Measurements from ENCODE around the gene TMEM176A. TPM values are rescaled to one million over a fixed set of nuclear protein-coding genes. Genes with fewer than 3 reads are reported as not detected.
"Not testable (repeated sequence)": the region's sequence is repeated elsewhere in the genome, so short reads cannot be mapped to it uniquely, and the experiment has no call there.

Gene TMEM176A, protein sequence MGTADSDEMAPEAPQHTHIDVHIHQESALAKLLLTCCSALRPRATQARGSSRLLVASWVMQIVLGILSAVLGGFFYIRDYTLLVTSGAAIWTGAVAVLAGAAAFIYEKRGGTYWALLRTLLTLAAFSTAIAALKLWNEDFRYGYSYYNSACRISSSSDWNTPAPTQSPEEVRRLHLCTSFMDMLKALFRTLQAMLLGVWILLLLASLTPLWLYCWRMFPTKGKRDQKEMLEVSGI
- 21.5 TPM for polyA plus RNA-seq (ENCODE audit: insufficient read length)

DNA sequence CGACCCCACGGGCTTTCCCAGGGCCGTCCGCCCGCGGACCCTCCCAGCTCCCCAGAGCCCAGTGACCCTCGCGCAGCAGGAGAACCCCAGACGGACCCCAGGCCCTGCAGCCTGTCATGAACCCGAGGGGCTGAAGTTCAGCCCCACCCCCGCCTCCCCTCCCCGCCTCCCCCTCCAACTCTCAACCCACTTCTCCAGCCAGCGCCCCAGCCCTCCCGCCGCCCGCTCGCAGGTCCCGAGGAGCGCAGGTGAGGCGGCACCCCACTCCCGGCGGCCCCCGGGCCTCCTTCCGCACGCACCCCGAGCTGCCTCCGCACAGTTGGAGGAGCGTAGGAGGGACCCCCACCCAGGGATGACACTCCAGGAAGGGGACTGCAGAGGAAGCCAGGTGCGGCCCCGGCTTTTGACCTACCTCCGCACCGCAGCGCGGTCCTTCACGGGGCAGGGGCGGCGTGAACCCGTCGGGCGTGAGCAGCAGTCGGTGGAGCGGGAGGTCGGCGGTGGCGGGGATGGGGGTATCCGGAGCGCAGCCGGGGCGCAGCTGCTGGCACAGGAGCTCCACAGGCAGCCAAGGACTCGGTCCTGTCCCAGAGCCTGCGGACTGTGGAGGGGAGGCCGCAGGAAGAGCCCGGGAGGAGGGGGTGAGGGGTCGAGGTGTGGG lies at the start of gene TMEM176A:
Gene TMEM176A, plus strand, starts transcription at position 189 of the 661 bp plus-strand sequence. CDS start 782 bp downstream, outside the sequence.
- no peak for DNase-seq

DNA sequence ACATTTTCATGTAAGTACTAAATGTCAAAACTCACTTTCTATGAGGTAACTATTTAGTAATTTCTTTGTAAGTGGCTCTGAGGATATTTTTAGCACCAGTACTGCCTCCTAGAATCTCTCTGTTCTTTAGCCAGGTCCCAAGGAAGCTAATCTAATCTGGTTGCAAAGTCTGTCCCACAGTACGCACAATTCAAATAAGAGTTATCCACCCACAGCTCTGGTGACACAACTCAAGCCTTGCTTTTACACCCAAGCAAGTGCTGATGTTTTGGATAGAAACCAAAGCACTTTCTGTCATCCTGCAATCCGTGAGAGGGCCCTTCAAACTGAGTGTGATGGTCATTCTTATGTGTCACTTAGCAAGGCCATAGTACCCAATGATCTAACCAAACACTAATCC lies 48.9 kb upstream of the TMEM176A start:
- no peak for DNase-seq

DNA sequence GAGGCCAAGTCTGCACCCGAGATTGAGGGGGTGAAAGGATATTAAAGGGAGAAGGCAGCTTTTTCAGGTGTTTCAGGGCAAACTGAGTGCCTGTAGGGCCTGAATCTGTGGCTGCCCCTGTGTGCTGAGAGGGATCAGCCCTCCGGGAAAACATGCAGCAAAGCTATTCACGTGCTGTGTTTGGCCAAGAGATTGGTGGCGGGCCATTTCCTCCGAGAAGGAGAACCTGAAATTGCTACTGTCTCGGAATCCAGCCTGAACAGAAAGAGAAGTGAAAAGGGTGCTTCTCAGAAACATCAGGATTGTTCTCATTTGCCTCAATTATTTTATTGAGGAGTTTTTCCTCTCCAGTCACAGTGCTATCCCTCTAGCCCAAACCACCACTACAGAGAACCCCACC lies 47.3 kb upstream of the TMEM176A start:
- no peak for DNase-seq

DNA sequence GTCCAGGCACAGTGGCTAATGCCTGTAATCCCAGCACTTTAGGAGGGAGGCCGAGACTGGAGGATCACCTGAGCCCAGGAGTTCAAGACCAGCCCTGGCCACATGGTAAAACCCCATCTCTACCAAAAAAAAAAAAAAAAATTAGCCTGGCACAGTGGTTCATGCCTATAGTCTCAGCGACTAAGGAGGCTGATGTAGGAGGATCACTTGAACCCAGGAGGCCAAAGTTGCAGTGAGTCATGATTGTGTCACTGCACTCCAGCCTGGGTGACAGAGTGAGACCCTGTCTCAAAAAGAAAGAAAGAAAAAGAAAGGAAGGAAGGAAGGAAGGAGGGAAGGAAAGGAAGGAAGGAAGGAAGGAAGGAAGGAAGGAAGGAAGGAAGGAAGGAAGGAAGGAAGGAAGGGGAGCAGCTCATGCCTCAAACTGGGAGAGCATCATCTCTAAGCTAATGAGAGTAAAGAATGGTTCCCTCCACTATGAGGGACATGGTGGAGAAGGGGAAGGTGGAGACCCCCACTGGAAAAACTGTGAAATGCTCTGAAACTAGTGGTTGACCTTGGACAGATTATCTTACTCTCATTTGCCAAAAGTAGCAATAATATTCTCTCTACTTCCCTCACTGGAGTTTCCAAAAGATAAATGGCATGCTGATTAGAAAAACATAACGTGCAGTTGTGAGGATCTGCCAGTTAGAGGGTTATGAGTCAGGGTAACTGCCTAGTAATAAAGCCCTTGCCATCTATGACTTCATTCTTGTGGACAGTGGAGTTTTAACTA lies 46.6 kb upstream of the TMEM176A start:
- no peak for DNase-seq

DNA sequence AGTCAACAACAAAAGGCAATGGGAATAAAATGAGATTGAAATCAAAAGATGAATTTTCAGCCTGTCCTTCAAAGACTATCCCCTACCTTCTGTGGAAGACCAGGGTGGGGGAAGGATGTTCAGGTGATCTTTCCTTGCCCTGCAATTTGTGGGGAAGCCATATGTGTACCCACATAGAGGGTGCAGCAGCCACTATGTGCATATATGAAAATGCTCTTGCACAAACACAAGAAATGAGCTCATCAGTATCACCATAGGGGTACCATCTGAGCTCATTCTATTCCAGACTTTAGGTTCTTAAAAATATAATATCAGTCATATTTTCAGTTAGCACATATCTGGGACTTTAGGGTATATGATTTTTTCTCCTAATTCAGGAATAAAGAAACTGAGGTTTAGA lies 45.6 kb upstream of the TMEM176A start:
- DNase-seq = no peak

GRCh38 chr7:150755473-150756099 lies 45.0 kb upstream of the TMEM176A start:
- no peak for DNase-seq

DNA sequence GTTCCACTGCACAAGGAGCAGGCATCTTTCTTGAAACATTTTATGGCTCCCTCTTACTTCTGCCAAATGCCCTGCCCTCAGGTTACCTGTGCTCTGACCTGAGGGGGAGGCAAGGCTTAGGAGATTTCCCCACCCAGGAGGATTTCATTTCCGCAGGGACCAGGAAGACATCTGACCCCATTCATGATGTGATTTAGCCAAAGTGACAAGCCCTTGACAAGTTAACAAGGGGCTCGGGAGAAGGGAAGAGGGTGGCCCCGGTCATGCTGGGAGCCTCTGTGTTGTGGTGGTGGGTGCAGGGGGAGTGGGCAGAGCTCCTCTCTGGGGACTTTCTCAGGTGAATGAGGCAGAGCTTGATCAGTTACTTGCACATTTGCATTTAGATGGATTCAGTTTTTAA lies 44.4 kb upstream of the TMEM176A start:
- DNase-seq = no peak

- DNase-seq = no peak
Measured at GRCh38 chr7:150756858-150757257, 43.7 kb upstream of the TMEM176A start.

DNA sequence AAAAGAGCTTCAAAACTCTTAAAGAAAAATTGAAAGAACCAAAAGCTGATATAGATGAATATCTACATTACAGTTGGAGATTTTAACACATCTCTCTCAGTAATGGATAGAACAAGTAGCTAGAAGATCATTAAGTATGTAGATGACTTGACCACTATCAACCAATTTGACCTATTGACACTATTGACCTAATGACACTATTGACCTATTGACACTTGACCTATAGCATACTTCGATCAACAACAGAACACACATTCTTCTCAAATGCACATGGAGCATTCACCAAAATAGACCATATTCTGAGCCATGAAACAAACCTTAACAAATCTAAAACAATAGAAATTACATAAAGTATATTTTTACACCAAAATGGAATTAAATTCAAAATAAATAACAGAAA lies 41.1 kb upstream of the TMEM176A start:
- DNase-seq = no peak

DNA sequence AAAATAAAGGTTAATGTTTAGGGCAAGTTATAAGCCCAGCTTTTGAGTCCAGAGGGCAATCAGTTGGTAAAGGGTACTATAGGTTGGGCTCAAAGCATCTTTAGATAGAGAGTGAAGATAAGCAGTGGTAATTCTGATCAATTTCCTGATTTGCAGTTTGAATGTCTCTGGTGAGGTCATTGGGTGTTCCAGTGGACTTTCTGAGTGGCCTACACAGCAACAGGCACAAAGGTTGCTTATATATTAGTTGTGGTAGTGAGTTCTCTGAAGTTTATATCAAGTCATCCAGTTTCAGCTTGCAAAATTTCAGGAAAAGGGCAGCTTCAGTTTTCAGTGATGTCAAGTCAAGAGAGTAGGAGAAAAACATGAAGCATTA lies 34.2 kb upstream of the TMEM176A start:
- no peak for DNase-seq

GRCh38 chr7:150769768-150770167 lies 30.8 kb upstream of the TMEM176A start:
- no peak for DNase-seq

- DNase-seq = not testable (repeated sequence)
Measured at GRCh38 chr7:150774131-150774530, 26.4 kb upstream of the TMEM176A start.

DNA sequence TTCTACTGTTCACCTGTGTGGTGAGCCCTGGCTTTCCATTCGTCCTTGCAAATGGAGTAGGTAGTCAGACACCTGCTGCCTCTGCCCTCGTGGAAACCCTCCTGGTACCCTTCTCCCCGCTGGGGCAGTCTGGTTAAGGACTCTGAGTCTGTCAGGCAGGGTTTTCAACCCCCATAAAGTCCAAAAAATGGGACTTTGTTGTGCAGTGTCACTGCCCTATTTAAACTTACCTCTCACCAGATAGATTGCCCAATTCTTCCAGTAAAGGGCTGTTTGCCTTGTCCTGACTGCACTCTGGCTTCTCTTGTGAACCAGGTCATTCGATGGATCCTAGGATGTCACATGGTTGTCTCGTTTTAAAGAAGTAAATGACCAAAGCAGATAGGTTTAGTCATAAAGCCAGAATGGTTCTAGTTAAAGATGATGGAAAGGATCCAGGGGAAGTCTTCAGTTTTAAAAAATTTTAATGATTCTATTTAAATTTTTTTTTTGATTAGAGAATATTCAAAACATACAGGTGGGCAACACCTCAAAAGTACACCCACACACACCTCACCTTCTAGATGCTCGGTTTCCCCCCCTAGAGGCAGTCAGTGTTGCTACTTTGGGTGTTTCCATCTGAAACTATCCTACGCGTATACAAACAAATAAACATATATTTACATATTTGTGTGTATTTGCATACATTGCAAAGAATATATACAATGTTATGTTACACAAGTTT lies 22.4 kb upstream of the TMEM176A start:
- DNase-seq = no peak

GRCh38 chr7:150778738-150779301 lies 21.7 kb upstream of the TMEM176A start:
- peak; percentile 82 for DNase-seq

DNA sequence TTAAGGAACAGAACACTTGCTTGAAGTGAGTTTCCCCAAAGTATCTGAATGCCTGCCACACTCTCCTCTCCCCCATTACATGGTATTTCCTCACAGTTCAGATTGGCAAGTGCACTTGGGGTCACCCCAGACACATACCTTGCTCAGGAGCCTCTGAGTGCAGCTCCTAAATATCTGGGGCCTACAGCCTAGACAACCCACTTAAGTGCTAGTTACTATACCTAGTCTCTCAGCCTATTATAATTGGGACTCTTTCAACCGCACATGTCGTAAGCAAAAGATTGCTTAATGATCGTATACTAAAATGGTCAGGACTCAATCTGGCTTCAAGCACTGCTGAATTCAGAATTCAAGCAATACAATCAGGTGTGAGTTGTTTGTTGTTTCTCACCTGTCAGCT lies 20.3 kb upstream of the TMEM176A start:
- no peak for DNase-seq

- DNase-seq = no peak
Measured at GRCh38 chr7:150781103-150781502, 19.5 kb upstream of the TMEM176A start.

DNA sequence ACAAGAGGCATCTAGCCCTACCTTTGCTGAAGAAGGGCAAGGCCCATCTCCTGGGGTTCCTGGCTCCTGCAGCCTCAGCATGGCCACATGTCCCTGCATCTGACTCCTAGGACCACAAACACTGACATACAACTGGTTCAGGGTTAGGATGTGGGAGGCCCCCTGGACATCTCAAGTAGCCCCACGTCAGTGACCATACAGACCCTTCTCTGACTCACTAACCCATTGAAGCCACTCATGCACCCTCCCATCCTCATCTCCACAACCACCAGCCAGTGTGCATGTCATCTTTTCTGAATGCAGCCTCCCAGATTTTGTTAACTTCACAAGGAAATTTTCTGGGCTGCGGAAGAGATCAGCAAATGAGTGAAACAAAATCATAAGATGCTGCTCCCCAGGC lies 18.6 kb upstream of the TMEM176A start:
- DNase-seq = no peak

DNA sequence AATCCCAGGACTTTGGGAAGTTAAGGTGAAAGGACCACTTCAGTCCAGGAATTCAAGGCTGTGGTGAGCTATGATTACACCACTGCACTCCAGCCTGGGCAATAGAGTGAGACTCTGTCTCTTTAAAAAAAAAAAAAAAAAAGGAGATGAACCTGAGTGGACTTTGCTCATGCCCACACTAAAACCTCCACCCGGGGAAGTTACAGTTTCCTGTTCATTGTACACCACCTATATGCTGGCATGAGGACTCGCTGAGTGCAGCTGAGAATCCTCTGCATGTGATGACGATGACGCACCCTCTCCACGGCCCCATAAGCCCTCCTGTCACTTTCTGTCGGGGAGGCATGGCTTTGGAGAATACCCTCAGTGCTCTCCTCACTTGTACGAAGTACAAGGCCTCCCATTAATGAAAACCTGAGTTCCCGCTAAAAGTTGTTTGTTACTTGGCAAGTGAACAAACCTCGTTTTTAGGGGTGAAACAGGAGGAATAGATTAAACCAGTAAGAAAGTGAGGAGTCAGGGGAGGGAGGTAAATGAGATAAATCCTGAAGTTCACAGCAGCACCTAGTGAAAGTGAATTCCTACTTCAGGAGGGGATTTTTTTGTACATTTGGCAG lies 16.3 kb upstream of the TMEM176A start:
- DNase-seq = no peak

GRCh38 chr7:150784954-150785353 lies 15.6 kb upstream of the TMEM176A start:
- DNase-seq = no peak

DNA sequence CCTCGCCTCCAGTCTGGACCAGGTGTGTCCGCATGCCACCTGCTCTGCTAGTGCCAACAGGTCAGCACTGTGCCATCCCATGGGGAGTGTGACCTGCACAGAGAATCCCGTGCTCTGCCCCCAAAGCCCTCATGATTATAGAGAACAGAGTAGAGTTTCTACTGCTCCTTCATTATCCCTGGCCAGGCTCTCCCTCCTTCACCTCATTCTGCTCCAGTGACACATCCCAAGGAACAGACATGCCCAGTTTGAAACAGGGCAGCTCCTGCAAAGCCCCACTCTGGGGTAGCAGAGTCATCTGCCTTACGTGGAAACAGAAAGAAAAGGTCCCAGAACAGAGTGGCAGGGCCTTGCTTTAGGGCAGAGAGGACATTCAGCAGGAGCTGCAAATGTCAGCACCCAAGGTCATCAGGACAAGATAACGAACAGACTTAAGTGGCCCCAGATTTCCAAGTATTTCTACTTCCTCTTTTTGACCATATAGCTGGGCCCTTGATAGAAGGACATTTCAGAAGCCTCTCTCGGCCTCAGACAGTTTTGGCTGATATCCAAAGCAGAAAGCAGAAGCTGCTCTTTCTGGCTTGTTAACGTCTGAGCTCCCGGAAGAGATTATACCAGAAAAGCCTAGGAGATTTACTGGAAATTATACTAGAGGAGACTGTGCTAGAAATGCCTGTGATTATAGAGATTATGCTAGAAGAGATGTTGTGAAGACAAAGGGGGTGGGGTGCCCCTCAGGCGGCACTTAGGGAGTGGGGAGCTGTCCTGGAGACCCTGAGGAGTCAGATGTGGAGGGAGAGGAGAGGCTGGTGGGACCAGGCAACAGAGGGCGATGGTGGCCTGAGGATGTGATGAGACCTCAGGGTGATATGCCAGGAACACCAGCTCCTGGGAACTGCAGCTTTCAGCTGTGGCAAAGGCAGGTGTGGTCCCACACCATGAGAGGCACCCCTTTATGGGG lies 13.0 kb upstream of the TMEM176A start:
- peak; percentile 47 for DNase-seq
